Gastrocnemius medialis (tissue), 4 donors: ENCODE data around the gene OBSCN. TPM values are rescaled to one million over a fixed set of nuclear protein-coding genes. Genes with fewer than 3 reads are reported as not detected.
A peak's percentile ranks its signal among the peaks of the same experiment; 100 is the strongest.

ENCODE experiments used
- ATAC-seq, 2 donors: fragments of 150-250 bp; one replicate each; pipeline ENCODE4 v1.9.1; 2016
- DNase-seq, 2 donors: peaks; one replicate each; pipeline ENCODE4 v3.0.0-alpha.2; 2019
- H3K27ac ChIP-seq, 4 donors: fragments of 200-600 bp; sonication (generic); 1 replicate in 1 of 4; 2 replicates in 3 of 4; pipeline ENCODE4 v1.5.1; 2016 to 2018; ENCODE audit warnings: mild to moderate bottlenecking in 2 of 4, moderate library complexity in 1 of 4
- H3K27me3 ChIP-seq, 3 donors: fragments of 200-600 bp; sonication (generic) in 2 of 3; 1 replicate in 1 of 3; 2 replicates in 2 of 3; pipeline versions ENCODE4 v1.5.1 to v1.6.0; 2016 to 2019; ENCODE audit warnings: mild to moderate bottlenecking in 1 of 3, moderate library complexity in 1 of 3
- H3K36me3 ChIP-seq, 2 donors: fragments of 200-600 bp; sonication (generic) in 1 of 2; one replicate each; pipeline ENCODE4 v1.5.1; 2017 to 2018
- H3K4me1 ChIP-seq, 2 donors: fragments of 200-600 bp; sonication (generic) in 1 of 2; one replicate each; pipeline ENCODE4 v1.5.1; 2016 to 2017; ENCODE audit warnings: mild to moderate bottlenecking in 2 of 2
- H3K4me3 ChIP-seq, 4 donors: fragments of 200-600 bp; sonication (generic) in 3 of 4; 1 replicate in 1 of 4; 2 replicates in 3 of 4; pipeline ENCODE4 v1.5.1; 2016 to 2019; ENCODE audit warnings: mild to moderate bottlenecking in 2 of 4
- H3K9me3 ChIP-seq, 3 donors: fragments of 200-600 bp; sonication (generic) in 2 of 3; 1 replicate in 1 of 3; 2 replicates in 2 of 3; pipeline ENCODE4 v1.5.1; 2016 to 2019
- POLR2A ChIP-seq, 2 donors: fragments of 450-650 bp; IDR thresholded peaks; one replicate each; pipeline ENCODE4 v1.6.1; 2017; ENCODE audit warnings: antibody characterized with exemption in 2 of 2, mild to moderate bottlenecking in 2 of 2, moderate library complexity in 2 of 2
- in situ Hi-C, 4 donors: fragments of 200-750 bp; cut with MboI; loops; one replicate each; pipeline versions ENCODE4 v1.15.0 to v1.8.0; 2017; ENCODE audit warnings: low sequenced_read_pairs in 4 of 4
- intact Hi-C: fragments of 100-400 bp; cut with DNase I; formaldehyde crosslinking; loops from one replicate; pipeline ENCODE4 v1.15.1; 2023; ENCODE audit warnings: low total_unique reads
- total RNA-seq, 4 donors: library from RNA; depleted of rRNA; stranded (reverse); fragments of >200 nt; gene quantifications; one replicate each; pipeline versions ENCODE4 v1.1.0 to v1.2.3, GENCODE V29; 2016
- TF ChIP-seq, protein P1 (sequence below), 5 experiments: fragments of 450-650 bp in 3 of 5; fragments of 200-600 bp in 2 of 5; sonication (generic) in 2 of 5; IDR thresholded peaks in 4 of 5; conservative IDR thresholded peaks in 1 of 5; 1 replicate in 4 of 5; 2 replicates in 1 of 5; pipeline ENCODE4 v1.5.1; 2016 to 2019; ENCODE audit warnings: antibody characterized with exemption in 5 of 5, mild to moderate bottlenecking in 3 of 5, moderate library complexity in 3 of 5

The OBSCN gene
- total RNA-seq, 4 donors from 2014 or later = 798 to 1,571 (median 1,162) TPM

DNA sequence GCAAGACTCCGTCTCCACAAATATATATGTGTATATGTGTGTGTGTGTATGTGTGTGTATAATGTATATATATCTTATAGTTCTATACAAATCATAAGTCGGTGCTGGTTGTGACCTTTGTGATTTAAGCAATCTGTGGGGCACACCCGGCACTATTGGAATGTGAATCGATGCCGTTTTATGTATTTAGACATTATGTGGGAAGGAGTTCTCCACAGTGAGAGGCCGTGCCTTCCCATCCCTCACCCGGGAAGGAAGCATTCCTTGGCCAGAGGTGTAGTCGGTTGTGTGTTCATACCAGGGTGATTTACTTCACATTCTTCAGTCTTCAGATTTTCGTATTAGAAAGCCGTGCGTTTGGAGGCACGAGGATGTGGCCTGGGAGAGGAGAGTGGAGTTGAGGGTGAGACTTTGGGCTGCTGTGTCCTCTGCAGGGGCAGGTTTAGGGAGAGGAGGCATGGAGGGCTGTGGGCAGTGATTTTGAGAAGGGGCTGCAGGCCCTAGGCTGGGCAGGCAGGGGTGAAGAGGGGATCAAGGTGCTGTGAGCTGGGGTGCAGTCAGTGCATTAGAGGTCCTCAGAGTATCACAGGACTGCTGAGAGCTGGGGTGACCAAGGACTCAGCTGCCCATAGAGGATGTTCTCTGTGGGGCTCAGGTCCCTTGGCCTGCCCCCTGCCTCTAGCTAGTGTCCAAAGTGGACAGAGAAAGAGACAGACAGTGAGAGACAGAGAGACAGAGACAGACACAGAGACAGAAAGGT, 141.0 kb downstream of the OBSCN start:
- Histone ChIP-seq H3K36me3 (peaks cover 0 to 80% of the 10 kb centered on the region in 2 donors), H3K4me3 (no peak overlapping the region), H3K27ac (peak overlapping the region in 2 of 4 donors; percentile 45 to 84), H3K9me3 (no peaks in the 10 kb centered on the region), H3K4me1 (peaks cover 0 to 4% of the 10 kb centered on the region in 2 donors), H3K27me3 (no peaks in the 10 kb centered on the region)
- DNase-seq (no peak), ATAC-seq (no peak)
- intact Hi-C loops (no loop called here), in situ Hi-C loops (no loop called here)
- no peak for TF ChIP-seq POLR2A (IDR thresholded peaks at IDR 0.05)
- TF ChIP-seq, protein P1, sequence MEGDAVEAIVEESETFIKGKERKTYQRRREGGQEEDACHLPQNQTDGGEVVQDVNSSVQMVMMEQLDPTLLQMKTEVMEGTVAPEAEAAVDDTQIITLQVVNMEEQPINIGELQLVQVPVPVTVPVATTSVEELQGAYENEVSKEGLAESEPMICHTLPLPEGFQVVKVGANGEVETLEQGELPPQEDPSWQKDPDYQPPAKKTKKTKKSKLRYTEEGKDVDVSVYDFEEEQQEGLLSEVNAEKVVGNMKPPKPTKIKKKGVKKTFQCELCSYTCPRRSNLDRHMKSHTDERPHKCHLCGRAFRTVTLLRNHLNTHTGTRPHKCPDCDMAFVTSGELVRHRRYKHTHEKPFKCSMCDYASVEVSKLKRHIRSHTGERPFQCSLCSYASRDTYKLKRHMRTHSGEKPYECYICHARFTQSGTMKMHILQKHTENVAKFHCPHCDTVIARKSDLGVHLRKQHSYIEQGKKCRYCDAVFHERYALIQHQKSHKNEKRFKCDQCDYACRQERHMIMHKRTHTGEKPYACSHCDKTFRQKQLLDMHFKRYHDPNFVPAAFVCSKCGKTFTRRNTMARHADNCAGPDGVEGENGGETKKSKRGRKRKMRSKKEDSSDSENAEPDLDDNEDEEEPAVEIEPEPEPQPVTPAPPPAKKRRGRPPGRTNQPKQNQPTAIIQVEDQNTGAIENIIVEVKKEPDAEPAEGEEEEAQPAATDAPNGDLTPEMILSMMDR (IDR thresholded peaks at IDR 0.05 in 4 of 5, conservative IDR thresholded peaks at IDR 0.05 in 1 of 5) = no peak

DNA sequence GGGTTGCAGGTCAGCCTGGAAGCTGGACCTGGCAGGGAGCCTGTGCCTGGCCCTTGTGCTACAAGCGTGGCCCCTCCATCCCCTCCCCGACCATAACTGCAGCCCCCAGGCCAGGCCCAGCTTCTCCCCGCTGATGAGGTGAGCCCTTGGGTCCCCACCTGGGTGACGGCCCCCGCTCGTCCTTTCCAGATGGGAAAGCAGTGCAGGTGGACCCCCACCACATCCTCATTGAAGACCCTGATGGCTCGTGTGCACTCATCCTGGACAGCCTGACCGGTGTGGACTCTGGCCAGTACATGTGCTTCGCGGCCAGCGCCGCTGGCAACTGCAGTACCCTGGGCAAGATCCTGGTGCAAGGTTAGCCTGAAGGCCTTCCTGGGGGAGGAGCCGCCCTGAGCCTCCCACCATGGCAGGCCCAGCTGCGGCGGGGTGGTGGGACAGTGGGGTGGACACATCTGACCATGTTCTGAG, 141.9 kb downstream of the OBSCN start:
- intact Hi-C loops = loop anchor here (5.0 kb wide), 1 partner anchor 57 kb away; no protein-coding TSS in a partner anchor
- Histone ChIP-seq H3K27me3 (no peaks in the 10 kb centered on the region), H3K4me3 (no peak overlapping the region), H3K36me3 (peaks cover 0 to 80% of the 10 kb centered on the region in 2 donors), H3K4me1 (no peaks in the 10 kb centered on the region), H3K27ac (peak overlapping the region; percentile 5 to 84 (median 43)), H3K9me3 (no peaks in the 10 kb centered on the region)
- DNase-seq (peak in 1 of 2 donors; percentile 42), ATAC-seq (no peak)
- no peak for TF ChIP-seq POLR2A (IDR thresholded peaks at IDR 0.05)
- TF ChIP-seq, protein P1 (IDR thresholded peaks at IDR 0.05 in 4 of 5, conservative IDR thresholded peaks at IDR 0.05 in 1 of 5) = no peak
- in situ Hi-C loops = loop anchor here in 1 of 4 donors (10.0 kb wide), 1 partner anchor 55 kb away; no protein-coding TSS in a partner anchor

DNA sequence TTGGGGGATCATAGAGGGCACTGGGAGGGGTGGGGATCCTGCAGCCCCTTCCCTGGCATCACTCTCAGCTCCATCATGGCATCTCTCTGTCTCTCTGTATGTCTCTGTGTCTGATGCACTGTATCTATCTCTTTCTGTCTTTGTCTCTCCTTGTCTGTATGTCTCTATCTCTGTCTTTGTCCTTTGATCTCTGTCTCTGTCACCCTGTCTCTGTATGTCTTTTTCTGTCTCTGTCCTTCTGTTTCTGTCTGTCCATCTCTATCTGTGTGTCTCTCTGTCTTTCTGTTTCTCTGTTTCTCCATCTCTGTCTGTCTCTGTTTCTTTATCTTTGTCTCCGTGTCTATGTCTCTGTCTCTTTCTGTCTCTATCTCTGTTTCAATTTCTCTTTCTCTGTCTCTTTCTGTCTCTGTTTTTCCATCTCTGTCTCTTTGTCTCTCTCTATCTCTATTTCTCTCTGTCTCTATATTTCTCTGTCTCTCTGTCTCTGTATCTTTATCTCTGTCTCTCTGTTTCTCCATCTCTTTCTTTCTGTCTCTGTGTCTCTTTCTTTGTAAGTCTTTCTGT, 142.4 kb downstream of the OBSCN start:
- DNase-seq (no peak), ATAC-seq (no peak)
- Histone ChIP-seq H3K27ac (peak overlapping the region; percentile 5 to 84 (median 48)), H3K9me3 (no peaks in the 10 kb centered on the region), H3K36me3 (peaks cover 0 to 82% of the 10 kb centered on the region in 2 donors), H3K4me3 (no peak overlapping the region), H3K4me1 (no peaks in the 10 kb centered on the region), H3K27me3 (no peaks in the 10 kb centered on the region)
- in situ Hi-C loops = loop anchor here in 1 of 4 donors (10.0 kb wide), 1 partner anchor 55 kb away; no protein-coding TSS in a partner anchor
- no peak for TF ChIP-seq POLR2A (IDR thresholded peaks at IDR 0.05)
- TF ChIP-seq, protein P1 (IDR thresholded peaks at IDR 0.05 in 4 of 5, conservative IDR thresholded peaks at IDR 0.05 in 1 of 5) = no peak
- intact Hi-C loops = loop anchor here (5.0 kb wide), 1 partner anchor 58 kb away; no protein-coding TSS in a partner anchor

DNA sequence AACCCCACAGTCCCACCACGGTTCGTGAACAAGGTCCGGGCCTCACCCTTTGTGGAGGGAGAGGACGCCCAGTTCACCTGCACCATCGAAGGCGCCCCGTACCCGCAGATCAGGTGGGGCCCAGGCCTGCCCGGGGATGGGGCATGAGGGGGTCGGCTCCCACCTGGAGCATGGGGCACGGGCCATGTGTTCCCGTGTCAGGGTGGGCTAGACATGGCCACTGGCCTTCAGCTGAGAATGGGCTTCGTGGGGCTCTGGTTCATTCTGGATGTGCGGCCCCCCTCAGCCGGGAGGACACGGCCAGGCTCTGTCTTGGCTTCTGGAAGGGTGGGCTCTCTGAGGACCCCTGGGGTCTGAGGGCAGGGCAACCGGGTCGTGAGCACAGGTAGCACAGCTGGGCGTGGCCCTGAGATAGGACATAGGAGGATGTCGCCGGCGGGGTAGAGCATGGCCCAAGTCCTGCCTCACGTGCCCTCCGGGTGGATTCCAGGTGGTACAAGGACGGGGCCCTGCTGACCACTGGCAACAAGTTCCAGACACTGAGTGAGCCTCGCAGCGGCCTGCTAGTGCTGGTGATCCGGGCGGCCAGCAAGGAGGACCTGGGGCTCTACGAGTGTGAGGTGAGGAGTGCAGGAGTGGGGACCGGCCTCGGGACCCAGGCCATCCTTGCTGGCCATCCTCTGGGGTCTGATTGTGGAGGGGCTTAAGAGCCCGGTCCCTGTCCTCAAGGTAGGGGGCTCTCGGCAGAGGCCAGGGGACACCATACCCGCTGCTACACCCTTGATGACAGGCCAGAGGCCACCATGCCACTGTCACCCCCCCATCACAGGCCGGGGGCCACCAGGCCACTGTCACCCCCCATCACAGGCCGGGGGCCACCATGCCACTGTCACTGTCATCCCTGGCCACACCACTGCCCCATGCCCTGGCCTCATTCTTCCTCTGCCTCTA, 143.3 kb downstream of the OBSCN start:
- intact Hi-C loops = loop anchor here (5.0 kb wide), 1 partner anchor 59 kb away; no protein-coding TSS in a partner anchor
- no peak for TF ChIP-seq POLR2A (IDR thresholded peaks at IDR 0.05)
- TF ChIP-seq, protein P1 (IDR thresholded peaks at IDR 0.05 in 4 of 5, conservative IDR thresholded peaks at IDR 0.05 in 1 of 5) = no peak

More for the DNA sequence above, 143.3 kb downstream of the OBSCN start:
- Histone ChIP-seq H3K9me3 (no peaks in the 10 kb centered on the region), H3K4me1 (no peaks in the 10 kb centered on the region), H3K27ac (peak overlapping the region in 3 of 4 donors; percentile 45 to 84 (median 51)), H3K36me3 (peaks cover 0 to 82% of the 10 kb centered on the region in 2 donors), H3K4me3 (no peak overlapping the region), H3K27me3 (no peaks in the 10 kb centered on the region)
- DNase-seq (peak in 1 of 2 donors; percentile 42), ATAC-seq (no peak)
- in situ Hi-C loops = loop anchor here in 1 of 4 donors (10.0 kb wide), 1 partner anchor 56 kb away; no protein-coding TSS in a partner anchor
